ENCODE results near the gene PCGF3.
"Not testable (repeated sequence)": the region's sequence is repeated elsewhere in the genome, so short reads cannot be mapped to it uniquely, and the experiment has no call there.

PCGF3 gene

DNA sequence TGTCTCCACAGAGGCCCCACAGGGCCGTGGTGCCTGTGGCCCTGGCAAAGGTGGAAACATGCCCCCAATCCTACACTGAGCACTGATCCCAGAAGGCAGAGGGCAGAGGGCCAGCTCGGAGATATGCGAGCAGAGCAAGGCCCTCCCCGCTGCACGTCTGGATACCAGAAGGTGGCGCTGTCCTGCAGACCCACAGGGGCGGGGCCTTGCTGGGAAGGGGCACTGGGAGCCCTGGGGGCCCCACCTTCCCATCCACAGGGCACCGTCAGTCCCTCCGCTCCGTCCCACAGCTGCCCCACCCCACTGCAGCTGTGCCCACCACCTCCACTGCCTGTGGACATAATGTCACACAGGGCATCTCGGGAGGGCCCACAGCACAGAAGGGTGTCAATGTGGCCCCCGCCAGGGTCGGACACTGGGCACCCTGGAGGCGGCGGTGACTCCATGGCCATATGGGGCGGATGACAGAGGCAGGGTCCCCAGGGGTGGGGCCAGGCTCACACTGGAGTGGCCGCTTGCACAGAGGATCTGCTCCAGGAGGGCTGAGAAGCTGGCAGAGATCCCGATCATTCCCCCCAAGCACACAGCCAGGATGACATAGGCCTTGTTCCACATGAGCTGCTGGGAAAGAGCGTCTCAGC lies 21.5 kb upstream of the PCGF3 start:
- DNase-seq: no peak

GRCh38 chr4:684623-685327 lies 20.9 kb upstream of the PCGF3 start:
- no peak for DNase-seq

DNA sequence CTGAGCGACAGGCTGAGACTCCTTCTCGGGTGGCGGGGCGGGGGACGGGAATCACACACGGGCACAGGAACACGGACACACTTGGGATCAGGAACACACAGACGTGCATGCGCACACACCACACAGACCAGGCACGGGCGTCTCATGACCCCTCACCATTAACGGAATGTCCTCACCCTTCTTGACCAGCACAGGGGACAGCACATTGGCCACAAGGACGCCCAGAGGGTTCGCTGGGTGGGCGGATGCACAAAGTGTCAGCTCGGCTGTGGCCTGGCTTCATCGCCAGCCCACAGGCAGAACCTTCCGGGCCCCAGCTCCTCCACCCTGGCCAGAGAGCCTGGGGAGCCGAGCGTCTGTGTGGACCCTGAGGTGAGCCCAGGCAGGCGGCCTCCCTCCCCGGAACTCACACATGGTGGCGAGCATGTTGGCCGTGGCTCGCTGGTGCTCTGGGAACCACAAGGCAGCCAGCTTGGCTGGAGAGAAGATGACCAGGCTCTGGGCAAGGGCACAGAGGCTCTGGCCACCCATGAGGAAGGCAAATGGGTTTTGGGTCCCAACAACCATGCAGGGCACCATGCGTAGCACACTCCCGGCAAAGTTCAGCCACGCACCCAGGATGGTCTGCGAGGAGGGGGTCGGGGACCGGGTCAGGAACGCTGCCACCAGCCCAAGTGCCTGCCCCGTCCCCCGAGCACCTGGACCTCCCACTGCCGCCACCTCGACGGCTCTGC lies 19.8 kb upstream of the PCGF3 start:
- DNase-seq: no peak

DNA sequence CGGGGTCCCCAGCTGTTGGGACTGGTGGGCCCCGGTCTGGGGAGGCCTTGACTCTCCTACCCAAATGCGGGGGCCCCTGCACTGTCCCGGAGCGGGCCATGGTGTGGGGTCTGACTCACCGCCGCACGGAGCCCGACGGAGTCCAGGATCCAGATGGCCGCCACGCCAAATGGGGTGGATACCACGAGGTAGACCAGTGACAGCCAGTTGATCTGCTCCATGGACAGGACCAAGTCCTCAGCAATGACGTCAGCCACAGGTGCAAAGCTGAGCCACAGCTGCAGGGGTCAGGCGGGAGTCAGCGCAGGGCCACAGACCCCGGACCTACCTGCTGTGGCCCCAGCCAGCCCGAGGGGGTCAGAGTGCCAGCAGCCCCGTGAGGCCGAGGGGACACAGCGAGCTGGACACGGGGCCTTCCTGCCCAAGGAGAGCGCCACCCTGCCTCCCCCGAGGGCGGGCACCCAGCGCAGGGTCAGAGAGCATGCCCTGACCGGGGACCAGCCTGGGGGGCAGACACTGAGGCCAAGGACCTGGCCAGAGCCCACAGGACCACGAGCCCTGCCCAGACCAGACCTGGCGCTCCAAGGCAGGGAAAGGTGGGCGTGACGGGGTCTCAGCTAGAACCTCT lies 19.1 kb upstream of the PCGF3 start:
- no peak for DNase-seq

- no peak for DNase-seq
Observed at GRCh38 chr4:687048-687970, 18.3 kb upstream of the PCGF3 start.

DNA sequence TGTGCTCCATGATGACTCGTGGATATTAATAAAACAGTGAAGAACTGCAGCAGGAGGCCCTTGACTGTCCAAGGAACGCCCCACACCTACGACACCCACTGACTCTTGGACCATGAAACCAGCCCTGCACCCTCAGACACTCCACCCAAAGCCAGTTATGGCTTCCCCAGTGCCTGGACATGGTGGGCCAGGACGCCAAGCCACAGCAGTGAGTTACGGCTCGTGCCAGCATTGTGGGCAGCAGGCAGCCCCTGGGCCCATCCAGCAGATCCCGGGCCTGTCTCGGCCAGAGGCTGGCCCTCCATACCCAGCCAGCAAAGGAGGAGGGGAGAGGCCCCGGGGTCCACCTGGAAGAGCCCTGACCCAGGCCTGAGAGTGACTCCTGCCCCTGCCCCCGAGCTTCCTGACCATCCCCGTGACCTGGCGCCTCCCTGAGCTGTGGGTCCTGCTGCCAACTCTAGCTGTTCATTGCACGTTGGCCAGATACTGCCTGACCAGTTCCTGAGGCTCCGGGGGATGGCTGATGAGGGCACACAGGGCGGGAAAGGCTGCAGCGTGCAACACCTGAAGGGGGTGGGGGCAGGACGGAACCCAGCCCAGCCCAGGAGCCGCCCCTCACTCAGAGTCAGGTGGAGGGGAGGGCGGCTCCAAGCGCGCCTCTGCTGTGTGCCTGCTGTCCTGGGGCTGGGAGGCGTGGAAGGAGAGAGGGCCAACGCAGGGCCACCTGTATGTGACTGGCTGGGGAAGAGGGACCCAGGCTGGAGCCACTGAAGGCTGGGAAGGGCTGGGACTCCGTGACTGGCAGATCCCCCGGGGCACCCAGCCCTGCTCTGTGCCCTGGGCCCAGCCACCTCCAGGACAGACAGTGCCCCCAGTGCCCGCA lies 17.4 kb upstream of the PCGF3 start:
- DNase-seq: no peak

GRCh38 chr4:688854-689681 lies 16.6 kb upstream of the PCGF3 start, which contains the start of gene SLC49A3:
TSS of gene SLC49A3 (minus strand) at chr4:689151. CDS start at chr4:689127, 24 bp downstream.
- no peak for DNase-seq

- no peak for DNase-seq
Observed at GRCh38 chr4:689723-690122, 15.9 kb upstream of the PCGF3 start.

DNA sequence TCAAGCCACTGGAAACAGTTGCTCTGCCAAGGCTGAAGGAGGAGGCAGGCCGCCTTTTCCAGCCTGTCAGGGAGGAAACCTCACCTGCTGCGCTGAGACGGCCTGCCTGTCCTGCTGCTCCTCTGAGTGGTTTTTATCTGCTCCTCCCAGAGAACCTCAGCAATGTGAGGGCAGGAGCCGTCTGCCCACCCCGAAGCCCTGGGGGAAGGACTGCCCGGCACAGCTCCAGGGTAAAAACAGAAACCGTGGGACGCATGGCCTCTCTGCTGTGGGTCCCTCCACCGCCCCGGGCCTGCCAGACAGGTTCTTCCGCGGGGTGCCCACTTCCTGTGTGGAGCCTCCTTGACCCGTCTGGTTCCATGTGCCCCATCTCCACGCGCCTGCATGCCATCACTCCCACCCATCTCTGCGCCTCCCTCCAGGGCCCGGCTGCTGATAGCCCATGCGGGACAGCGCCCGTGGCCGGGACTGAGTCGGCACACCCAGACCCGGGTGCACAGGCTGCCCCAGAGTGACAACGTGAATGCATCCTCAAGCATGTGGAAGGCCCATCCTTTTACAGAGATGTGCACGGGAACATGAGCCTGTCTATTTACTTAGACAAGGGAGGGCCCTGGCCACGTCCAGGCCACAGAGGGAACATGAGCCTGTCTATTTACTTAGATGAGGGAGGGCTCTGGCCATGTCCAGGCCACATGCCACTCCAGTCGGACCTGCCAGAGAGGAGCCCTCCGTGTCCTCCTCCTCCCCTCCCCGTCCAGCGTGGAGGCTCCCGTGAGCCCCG lies 12.7 kb upstream of the PCGF3 start:
- no peak for DNase-seq

GRCh38 chr4:694341-694940 lies 11.2 kb upstream of the PCGF3 start:
- DNase-seq: not testable (repeated sequence)

GRCh38 chr4:699816-700580 lies 5.6 kb upstream of the PCGF3 start:
- no peak for DNase-seq

DNA sequence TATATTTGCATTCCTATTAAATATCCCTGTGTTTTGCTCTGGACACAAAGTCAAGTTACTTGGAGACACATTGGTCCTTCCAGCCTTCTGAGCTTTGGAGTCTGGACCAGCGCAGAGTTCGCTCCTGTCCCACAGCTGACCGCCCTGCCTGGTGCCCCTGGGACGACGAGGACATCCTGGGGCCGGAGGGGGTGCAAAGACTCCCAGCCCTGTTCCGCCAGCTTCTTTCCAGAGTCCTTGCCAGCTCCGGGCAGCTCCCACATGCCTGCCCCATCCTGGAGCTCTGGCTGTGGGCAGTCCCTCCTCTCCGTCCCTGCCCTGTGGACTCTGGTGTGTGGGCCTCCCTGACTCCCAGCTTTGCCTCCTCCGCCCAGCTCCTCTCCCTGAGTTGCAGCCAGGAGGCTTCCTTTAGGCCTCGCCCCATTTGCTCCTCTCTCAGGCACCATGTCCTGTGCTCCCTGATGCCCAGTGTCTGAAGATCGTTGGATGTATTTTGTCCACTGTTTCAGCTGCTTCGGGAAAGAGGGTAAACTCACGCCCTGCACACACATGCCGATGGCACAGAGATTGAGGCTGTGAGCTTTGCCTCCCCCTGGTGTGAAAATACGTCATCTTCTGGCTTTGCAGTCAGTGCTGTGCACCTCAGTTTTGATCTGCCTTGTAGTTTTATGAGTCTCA lies 4.9 kb upstream of the PCGF3 start:
- no peak for DNase-seq

GRCh38 chr4:702618-703048 lies 3.0 kb upstream of the PCGF3 start:
- no peak for DNase-seq

- DNase-seq: no peak
Observed at GRCh38 chr4:703336-704197, 2.1 kb upstream of the PCGF3 start.

- DNase-seq: no peak
Observed at GRCh38 chr4:704198-704891, 1.3 kb upstream of the PCGF3 start.

DNA sequence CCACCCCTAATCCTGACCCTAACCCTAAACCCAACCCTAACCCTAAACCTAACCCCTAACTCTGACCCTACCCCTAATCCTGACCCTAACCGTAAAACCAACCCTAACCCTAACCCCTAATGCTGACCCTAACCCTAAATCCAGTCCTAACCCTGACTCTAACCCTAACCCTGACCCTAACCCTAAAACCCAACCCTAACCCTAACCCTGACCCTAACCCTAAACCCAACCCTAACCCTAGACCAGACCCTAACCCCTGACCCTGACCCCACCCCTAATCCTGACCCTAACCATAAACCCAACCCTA lies 708 bp upstream of the PCGF3 start:
- no peak for DNase-seq

Data from central memory CD4-positive, alpha-beta T cell (primary cell).